Left hindlimb (tissue), 1 donor: ENCODE measurements around the gene TEX261.

Source experiments
- DNase-seq: peaks from one replicate; pipeline ENCODE4 v3.0.0-alpha.2; 2018

The TEX261 gene

GRCh38 chr2:70956141-70956540 lies 38.5 kb downstream of the TEX261 start:
- no peak for DNase-seq

GRCh38 chr2:70954886-70955285 lies 39.8 kb downstream of the TEX261 start:
- no peak for DNase-seq

GRCh38 chr2:70949086-70949485 lies 45.6 kb downstream of the TEX261 start:
- no peak for DNase-seq

- DNase-seq: peak; percentile 76
These were observed 46.2 kb downstream of the TEX261 start for GRCh38 chr2:70948337-70949003.

GRCh38 chr2:70947556-70948184 lies 47.0 kb downstream of the TEX261 start:
- no peak for DNase-seq

GRCh38 chr2:70946832-70947442 lies 47.7 kb downstream of the TEX261 start:
- DNase-seq: no peak

- DNase-seq: no peak
These were observed 50.5 kb downstream of the TEX261 start for GRCh38 chr2:70944111-70944690.

GRCh38 chr2:70943205-70943871 lies 51.3 kb downstream of the TEX261 start:
- DNase-seq: no peak

GRCh38 chr2:70942396-70943204 lies 52.1 kb downstream of the TEX261 start:
- DNase-seq: no peak

GRCh38 chr2:70941701-70942100 lies 53.0 kb downstream of the TEX261 start:
- DNase-seq: peak; percentile 1

GRCh38 chr2:70941186-70941585 lies 53.5 kb downstream of the TEX261 start:
- peak; percentile 11 for DNase-seq

GRCh38 chr2:70939839-70940580 lies 54.7 kb downstream of the TEX261 start:
- DNase-seq: peak; percentile 10

- DNase-seq: no peak
These were observed 55.5 kb downstream of the TEX261 start for GRCh38 chr2:70939001-70939838.

- no peak for DNase-seq
These were observed 56.1 kb downstream of the TEX261 start for GRCh38 chr2:70938586-70938950.

- no peak for DNase-seq
These were observed 56.6 kb downstream of the TEX261 start for GRCh38 chr2:70937866-70938585.

- DNase-seq: no peak
These were observed 57.5 kb downstream of the TEX261 start for GRCh38 chr2:70936979-70937811.

GRCh38 chr2:70936165-70936978 lies 58.3 kb downstream of the TEX261 start:
- DNase-seq: no peak
